B cell (primary cell): ENCODE results near the gene MEIS2.

Experiments used
- EZH2 ChIP-seq: IDR thresholded peaks from 2 replicates; pipeline ENCODE4 v1.6.1; 2012; ENCODE audit warnings: borderline replicate concordance, low read depth, mild to moderate bottlenecking, moderate library complexity, low read length; ENCODE audit not compliant: insufficient read depth, poor library complexity, severe bottlenecking
- TF ChIP-seq, protein P1 (sequence below): fragments of 200-600 bp; IDR thresholded peaks from one replicate; pipeline ENCODE4 v1.8.0; 2022; ENCODE audit warnings: antibody characterized with exemption, mild to moderate bottlenecking

GRCh38 chr15:36992454-36992853 is 107.9 kb downstream of the MEIS2 start:
- TF ChIP-seq, protein P1, sequence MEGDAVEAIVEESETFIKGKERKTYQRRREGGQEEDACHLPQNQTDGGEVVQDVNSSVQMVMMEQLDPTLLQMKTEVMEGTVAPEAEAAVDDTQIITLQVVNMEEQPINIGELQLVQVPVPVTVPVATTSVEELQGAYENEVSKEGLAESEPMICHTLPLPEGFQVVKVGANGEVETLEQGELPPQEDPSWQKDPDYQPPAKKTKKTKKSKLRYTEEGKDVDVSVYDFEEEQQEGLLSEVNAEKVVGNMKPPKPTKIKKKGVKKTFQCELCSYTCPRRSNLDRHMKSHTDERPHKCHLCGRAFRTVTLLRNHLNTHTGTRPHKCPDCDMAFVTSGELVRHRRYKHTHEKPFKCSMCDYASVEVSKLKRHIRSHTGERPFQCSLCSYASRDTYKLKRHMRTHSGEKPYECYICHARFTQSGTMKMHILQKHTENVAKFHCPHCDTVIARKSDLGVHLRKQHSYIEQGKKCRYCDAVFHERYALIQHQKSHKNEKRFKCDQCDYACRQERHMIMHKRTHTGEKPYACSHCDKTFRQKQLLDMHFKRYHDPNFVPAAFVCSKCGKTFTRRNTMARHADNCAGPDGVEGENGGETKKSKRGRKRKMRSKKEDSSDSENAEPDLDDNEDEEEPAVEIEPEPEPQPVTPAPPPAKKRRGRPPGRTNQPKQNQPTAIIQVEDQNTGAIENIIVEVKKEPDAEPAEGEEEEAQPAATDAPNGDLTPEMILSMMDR, result no peak
- no peak for TF ChIP-seq EZH2
